GM19455 (cell line): ENCODE measurements around the gene MB.
"Not testable (repeated sequence)": the region's sequence is repeated elsewhere in the genome, so short reads cannot be mapped to it uniquely, and the experiment has no call there.

Experiments used
- ATAC-seq: cut with Tn5 transposase; IDR thresholded peaks from one replicate; pipeline ENCODE4 v1.9.1; 2021; ENCODE audit not compliant: unreplicated experiment

Gene MB

DNA sequence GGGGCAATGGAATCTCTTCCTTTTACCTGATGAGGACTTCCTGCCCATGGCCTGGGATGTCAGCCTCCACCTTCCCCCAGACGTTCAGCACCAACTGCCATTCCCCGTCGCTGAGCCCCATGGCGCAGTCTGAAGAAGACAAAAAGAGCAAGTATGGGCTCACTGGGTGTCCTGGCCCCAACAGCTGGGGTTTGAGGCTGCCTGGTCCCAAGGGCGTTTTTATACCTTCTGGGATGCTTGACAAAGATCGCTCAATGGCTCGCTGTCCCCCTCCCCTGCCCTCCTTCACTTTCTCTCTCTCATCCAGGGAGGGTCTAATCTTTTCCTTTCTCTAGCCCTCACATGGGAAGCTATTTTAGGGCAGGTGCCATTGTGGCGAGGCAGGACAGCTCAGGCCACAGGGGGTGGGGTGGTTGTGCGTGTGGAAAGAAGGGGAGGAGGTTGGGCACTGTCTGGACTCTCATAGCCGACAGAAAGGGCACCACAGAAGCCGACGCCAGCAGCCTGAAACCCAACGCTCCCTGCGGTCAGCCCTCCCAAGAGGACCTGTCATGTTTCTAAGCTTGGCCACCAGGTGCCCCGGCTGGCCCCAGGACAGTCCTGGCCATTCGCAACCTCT, at the start of gene MB:
Gene MB (minus strand): TSS at position 193 of the 619 bp plus-strand sequence. CDS start 72 bp downstream, at position 121.
- no peak for ATAC-seq

DNA sequence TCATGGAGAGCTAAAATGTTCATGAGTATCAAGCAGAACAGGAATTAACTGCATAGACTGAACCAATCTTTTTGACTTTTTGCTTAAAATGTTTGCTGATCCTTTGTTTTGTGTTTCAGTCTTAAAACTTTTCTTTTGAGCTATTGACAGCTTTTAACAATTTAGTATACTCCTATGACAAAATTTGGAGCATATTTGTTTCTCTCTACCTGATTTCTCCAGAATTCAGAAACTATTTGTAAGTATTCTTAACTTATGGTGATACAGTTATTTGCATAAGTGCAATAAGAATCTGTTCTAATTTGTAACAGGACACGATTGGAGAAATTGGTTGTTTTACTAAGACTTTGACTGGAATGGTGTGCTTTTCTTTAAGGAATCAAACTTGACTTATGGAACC, 49.6 kb upstream of the MB start:
- not testable (repeated sequence) for ATAC-seq

DNA sequence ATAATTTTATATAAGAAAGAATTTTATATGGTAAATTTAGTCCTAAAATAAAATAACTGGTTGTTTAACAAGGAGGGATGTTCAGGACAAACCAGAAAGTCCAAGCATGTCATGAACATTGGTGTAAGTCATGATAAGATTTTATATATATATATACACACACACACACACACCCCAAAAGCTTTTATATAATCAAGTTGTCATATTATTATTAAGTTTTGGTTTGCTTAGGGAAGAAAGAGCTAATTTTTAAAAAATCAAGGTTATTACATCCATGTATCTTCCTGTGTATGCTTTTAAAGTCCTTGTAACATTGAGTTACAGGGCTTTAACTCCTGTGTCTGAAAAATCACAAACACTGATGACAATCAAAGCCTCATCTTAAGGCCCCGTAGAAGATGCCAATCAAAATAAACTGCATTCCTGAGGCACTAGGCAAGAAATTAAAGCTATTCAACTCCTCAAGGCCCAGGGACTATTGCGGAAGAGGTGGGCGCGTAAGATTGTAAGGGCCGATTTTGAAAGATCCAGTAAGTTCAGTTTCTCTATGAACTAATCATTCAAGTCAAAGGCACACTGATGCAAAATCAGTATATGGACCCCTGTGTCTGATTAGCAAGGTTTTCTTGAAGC, 47.9 kb upstream of the MB start:
- no peak for ATAC-seq

DNA sequence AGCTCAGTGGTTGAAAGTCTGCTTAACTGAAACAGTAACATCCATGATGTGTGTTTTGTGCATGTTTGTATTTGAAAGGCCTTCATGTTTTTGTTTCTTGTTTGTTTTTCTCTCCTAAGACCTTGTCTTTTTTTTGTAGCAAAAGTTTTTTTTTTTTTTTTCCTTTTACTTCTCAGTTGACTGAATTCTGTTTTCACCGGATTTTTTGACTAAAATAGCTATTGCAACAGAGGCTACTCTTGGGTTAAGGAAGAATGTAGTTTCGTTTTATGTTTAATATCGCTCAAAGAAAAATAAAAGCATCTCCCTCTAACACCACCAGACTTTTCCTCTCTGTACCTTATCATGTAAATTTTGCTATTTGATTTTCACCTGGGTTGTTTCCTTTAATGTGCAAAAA, 46.2 kb upstream of the MB start:
- no peak for ATAC-seq

DNA sequence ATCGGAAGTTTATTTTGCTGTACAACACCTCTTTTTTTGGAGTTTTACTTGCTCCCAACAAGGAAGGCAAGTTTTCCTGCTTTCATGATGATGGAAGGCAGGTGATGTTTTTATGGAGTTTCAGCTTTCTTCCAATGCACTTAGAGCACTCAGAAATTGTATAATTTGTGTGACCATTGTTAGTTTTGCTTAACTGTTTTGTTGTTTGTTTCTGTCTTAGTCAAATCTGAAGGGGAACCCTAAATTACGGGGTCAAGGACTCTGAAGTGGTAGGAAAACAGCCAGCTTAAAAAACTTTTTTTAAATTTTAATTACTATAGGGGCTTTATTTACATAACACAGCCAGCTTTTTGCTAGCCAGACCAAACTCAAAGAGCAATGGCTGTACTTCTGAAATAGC, 45.8 kb upstream of the MB start:
- no peak for ATAC-seq

DNA sequence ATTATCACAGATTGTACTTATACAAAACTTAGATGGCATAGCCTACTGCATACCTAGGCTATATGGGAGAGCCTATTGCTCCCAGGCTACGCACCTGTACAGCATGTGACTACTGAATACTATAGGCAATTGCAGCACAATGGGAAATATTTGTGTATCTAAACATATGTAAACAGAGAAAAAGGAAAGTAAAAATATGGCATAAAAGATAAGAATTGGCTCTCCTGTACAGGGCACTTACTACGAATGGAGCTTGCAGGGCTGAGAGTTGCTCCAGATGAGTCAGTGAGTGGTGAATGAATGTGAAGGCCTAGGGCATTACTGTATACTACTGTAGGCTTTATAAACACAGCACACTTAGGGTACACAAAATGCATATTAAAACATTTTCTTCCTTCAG, 44.3 kb upstream of the MB start:
- no peak for ATAC-seq

DNA sequence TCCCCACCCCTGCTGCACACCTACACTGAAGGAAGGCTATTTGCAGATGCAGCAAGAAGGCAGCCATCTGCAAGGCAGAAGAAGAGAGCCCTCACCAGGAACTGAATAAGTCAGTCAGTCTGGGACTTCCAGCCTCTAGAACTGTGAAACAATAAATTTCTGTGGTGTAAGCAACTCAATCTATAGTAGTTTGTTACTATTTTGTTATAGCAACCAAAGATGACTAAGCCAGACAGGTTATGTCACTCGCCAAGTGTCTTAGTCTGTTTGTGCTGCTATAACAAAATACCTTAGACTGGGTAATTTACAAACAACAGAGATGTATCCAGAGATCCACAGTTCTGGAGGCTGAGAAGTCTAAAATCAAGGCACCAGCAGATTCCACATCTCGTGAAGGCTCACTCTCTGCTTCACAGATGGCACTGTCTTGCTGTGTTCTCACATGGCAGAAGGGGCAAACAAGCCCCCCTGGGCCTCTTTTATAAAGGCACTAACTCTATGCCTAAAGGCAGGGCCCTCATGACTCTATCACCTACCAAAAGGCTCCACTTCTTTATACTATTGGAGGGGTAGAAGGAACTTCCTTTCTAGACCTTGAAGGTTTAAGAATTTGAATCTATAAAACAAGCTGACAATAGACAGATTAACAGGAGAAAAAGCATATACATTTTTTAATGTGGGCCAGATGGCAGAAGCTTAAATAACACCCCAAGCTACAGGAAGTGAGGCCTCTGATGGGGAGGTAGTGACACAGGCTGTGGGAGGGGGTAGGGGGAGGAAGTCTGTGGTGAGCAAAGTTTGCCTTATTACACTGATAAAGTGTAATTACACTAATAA, 43.4 kb upstream of the MB start:
- no peak for ATAC-seq

DNA sequence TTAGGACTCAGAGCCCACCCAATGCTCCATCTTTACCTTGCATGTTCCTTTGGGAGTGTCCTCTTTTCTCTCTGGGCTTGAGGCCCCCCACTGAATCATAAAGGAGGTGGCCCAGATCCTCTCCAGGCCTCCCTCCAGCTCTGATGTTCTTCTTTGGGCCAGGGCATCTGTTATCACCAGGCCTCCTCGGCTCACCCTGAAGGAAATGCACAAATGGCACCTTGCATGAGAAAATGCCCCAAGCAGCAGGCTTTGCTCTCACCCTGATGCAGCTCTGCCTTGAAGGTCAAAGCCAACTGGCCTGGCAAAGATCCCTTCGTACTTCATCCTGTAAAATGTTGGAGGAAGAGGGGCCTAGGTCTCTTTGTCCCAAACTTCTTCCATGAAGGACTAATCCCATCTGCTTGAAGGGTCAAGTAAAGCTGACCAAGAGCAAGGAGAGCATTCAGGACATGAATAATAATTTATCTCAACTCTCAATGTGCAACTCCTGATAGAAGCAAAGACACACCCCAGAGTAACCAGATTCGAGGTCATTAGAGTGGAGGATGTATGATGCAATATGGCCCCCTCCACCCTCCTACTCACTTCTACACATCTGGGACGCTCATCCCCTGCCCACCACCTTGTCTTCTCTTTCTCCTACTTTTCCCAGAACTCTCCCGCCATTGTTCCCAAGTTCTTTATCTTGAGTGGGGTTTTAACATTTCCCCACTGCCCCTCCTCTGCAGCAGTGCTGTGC, 40.6 kb upstream of the MB start:
- ATAC-seq: no peak

DNA sequence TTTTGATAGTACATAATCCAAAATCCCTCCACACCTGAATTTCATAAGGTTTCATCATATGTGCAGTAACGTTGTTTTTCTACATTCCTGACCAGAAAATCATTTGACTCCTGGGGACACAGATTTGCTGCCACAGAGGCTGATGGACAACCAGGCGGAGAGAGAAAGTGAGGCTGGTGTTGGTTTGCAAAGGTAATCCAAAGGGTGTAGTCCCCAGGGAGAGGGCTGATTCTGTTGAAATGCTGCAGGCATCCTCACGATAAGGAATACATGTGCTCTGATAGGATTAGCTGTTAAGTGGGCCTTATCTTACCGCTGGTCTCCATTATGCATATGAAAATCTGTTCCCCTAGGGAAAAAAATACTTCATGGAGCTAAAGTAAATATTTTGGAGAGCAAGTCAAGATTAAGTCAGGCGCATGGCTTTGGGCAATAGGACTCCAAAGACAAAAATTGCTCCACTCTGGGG, 39.2 kb upstream of the MB start:
- no peak for ATAC-seq

DNA sequence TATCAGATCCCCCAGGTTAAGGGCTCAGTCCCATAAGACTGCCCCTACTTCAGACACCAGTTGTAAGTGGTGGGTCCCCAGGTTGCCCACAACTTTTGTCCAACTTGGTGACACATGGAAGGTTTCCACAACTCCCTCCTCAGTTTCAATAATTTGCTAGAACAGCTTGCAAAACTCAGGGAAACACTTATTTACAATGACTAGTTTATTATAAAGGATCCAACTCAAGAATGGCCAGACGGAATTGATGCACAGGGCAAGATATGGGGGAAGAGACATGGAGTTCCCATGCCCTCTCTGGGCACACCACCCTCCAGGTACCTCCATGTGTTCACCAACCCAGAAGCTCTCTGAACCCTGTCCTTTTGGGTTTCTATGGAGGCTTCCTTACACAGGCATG, 36.7 kb upstream of the MB start:
- ATAC-seq: no peak

DNA sequence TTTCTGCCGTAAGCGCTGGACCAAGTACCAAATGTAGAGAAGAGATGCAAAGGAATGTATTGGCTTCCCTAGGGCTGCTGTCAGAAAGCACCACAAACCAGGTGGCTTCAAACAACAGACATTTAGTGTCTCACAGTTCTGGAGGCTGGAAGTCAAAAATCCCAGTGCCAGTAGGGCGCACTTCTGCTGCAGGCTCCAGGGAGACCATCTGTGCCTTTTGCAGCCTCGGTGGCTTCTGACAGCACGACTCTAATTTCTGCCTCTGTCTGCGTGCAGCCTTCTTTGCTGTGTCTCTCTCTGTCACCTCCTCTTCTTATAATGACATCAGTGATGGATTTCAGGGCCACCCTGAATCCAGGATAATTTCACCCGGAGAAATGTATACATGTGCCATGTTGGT, 34.0 kb upstream of the MB start:
- no peak for ATAC-seq

DNA sequence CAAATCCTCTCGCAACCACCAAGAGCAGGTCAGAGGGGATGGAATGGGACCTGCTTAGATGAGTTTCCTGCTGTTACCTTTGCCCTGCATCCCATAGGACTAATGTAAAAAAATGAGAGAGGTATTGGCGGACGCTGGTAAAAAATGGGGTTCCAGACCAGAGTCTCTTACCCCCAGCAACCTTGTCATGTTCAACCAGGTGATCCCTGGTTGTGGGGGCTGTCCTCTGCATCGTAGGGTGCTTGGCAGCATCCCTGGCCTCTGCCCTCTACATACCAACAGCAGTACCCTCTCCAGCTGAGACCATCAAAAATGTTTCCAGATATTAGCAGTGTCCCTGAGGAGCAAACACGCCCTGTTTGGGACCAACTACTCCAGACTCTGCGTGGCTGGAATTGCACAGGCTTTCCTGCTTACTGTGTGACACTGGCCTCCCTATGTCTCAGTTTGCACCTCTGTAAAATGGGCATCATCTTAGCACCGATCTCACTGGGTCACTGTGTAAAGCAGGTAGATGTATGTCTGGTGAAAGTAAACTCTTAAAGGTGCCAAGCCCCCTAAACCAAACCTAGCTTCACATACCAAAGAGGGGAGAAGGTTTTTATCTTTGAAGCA, 32.6 kb upstream of the MB start:
- ATAC-seq: no peak

DNA sequence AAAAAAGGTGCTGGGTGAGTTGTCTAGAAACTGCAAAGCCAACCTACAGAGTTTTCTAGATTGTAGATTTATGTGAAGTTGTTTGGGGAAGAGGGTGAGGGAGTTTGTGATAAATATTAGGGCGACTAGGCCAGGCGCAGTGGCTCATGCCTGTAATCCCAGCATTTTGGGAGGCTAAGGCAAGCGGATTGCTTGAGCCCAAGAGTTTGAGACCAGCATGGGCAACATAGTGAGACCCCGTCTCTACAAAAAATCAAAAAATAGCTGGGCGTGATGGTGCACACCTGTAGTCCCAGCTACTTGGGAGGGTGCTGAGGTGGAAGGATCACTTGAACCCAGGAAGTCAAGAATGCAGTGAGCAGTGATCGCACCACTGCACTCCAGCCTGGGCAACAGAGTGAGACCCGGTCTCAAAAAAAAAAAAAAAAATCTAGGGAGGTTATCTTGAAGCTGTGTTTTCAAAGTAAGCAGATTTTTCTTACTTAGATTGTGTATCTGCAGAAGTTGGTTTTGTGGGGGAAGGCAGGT, 32.0 kb upstream of the MB start:
- no peak for ATAC-seq

DNA sequence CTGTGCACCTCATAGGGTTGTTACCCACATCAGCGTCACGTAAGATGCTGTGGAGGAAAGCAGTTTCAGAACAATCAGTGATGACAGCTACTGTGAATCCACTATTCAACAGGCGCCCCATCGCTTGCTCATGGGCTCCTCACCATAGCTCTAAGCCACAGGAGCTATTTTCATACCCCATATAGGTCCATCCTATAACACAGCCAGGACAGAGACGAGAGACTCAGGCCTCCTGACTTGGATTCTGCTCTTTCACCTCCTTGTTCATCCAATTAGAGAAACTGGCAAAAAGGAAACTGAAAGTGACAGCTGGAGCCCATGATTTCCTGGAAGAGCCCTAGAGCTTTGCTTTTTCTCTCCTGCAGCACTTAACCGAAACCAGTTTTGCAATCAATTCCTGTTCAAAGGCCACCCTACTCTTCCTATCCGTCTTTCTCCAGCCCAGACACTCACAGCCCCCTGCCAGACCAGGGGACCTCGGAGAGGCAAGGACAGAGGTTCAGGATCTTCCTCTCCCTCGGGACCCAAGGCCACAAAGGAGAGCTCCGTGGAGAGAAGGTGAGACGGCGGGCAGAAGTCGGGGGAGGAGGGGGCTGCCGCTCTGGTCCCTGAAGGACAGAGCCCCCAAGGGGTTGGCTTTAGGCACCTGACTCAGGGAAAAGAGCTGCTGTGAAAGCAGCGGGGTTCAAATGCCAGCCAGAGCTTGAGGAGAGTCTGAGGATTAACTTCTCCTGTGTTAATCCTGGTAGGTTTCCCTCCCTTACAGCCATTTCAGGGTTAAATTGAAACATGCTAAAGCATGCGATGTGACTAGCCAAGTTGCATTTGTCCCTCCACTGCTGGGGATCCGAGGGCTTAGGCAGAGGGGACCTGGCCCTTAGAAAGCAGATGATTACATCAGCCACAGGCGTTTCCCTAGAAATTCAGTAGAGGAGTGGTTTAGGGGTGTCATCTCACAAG, 31.2 kb upstream of the MB start, which contains the start of gene APOL6:
Gene APOL6 (plus strand): TSS at position 381 of the 960 bp plus-strand sequence. CDS start 7,980 bp downstream, outside the sequence.
- ATAC-seq: no peak

DNA sequence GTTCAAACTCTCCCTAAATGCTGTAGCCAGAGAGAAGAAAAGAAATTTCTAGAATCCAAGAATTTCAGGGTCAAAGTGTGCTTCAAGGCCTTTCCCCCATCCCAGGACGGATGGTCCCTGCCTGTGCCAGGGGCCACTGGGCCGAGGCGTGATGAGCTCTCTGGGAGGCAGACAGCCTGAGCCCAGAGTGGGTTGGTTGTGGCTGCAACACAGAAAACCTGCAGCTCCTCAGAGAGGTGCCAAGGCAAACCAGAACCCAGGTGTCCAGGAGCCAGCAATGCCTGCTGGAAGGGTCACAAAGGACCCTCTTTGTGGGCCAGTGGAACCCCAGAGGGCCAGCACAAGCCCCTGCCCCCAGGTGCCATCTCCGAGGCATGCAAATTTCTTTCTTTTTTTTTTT, 28.5 kb upstream of the MB start:
- ATAC-seq: no peak

DNA sequence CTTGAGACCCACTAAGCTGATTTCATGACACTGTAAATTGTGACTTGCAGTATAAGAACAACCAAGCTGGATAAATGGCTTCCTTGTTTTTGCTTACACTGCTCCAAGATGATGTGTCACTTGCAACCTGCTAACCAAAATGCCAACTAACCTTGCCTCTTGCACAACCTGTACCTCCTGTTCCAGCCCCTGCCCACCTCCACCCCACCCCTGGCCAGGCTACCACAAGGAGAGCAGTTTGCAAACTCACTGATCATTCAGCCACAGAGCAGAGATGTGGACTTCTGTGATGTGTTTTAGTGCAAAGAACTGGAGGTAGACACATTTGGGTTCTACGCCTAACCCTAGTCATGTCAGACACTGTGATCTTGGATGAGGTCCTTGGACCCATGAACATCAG, 26.9 kb upstream of the MB start:
- ATAC-seq: no peak

DNA sequence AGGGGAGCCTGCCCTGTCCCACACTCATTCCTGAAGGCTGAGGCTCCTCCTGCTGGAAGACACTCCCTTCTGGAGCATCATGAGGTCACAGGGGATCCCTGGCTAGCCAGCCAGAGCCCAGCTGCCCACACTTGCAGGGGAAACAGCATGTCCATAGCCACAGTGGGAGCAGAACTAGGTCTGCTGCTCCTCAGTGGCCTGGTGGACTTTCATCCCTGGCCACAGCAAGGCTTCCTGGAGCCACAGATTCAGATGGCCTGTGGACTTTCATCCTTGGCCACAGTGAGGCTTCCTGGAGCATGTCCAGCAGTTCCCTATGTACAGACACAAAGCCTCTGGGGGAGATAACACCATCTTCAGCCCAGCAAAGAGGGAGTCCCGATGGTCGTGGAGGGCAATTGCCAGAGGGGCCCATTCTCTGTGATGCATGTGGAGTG, 25.2 kb upstream of the MB start:
- ATAC-seq: no peak

DNA sequence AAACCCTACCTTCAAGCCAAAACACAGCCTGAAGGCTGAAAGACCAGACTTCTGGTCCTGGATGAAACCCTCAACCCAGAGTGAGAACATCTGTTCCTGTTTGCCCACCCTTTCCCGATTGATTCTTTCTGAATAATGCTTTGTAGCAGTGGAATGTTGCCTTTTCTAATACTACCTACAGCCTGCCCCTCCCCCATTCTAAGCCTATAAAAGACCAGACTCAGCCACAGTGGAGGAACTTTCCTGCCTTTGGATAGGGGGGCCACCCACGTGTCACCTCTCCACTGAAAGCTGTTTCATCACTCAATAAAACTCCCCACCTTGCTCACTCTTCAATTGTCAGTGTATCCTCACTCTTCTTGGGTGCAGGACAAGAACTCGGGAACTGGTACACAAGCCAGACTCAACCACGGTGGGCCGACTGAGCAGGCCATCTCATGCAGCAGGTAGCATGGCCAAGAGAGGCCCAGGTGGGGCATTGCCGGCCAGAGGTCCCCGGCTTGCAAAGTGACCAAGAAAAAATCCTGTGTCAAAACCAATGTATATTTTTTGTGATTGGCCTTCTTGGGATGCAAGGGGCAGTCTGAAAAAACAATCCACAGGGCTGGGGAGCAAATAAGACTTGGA, 24.5 kb upstream of the MB start:
- no peak for ATAC-seq

DNA sequence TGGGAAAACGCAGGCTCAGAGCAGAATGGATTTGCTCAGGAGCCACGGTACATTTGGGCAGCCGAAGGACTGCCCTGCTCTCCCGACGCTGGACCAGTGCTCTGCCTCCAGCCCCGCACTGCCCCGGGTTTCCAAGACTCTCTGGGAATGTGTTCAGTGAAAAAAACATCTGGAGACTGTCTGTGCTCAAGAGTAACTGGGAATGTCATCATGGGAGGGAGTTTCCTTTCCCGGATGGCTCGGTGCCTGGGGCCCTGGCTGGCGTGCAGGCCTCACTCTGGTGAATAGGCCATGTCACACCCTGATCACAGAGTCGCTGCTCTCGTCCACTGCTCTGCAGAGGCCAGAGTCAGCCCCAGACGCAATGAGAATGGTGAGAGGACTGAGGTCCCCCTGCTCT, 21.3 kb upstream of the MB start:
- no peak for ATAC-seq
